ENCODE measurements around the gene HOXC12. TPM values are rescaled to one million over a fixed set of nuclear protein-coding genes. Genes with fewer than 3 reads are reported as not detected.
A peak's percentile ranks its signal among the peaks of the same experiment; 100 is the strongest.

HOXC12 gene
- total RNA-seq, 4 donors from 2014 or later, result 3.7 to 6.8 (median 4.7) TPM

GRCh38 chr12:53952335-53952694, 2.4 kb upstream of the HOXC12 start:
- 44% methylated on average over 13 of the region's 13 CpGs for WGBS
- Histone ChIP-seq H3K27me3 (peaks cover 100% of the 10 kb centered on the region), H3K9me3 (no peaks in the 10 kb centered on the region), H3K27ac (no peak overlapping the region), H3K4me3 (no peak overlapping the region), H3K36me3 (no peaks in the 10 kb centered on the region), H3K4me1 (peaks cover 62% of the 10 kb centered on the region)
- no peak for DNase-seq (ENCODE audit: low spot score in 2 of 2)
- TF ChIP-seq, protein P1, sequence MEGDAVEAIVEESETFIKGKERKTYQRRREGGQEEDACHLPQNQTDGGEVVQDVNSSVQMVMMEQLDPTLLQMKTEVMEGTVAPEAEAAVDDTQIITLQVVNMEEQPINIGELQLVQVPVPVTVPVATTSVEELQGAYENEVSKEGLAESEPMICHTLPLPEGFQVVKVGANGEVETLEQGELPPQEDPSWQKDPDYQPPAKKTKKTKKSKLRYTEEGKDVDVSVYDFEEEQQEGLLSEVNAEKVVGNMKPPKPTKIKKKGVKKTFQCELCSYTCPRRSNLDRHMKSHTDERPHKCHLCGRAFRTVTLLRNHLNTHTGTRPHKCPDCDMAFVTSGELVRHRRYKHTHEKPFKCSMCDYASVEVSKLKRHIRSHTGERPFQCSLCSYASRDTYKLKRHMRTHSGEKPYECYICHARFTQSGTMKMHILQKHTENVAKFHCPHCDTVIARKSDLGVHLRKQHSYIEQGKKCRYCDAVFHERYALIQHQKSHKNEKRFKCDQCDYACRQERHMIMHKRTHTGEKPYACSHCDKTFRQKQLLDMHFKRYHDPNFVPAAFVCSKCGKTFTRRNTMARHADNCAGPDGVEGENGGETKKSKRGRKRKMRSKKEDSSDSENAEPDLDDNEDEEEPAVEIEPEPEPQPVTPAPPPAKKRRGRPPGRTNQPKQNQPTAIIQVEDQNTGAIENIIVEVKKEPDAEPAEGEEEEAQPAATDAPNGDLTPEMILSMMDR (IDR thresholded peaks at IDR 0.05), result no peak
- TF ChIP-seq POLR2A (IDR thresholded peaks at IDR 0.05), result no peak
- TF ChIP-seq POLR2AphosphoS5 (IDR thresholded peaks at IDR 0.05), result no peak
- TF ChIP-seq EP300 (IDR thresholded peaks at IDR 0.05), result no peak

DNA sequence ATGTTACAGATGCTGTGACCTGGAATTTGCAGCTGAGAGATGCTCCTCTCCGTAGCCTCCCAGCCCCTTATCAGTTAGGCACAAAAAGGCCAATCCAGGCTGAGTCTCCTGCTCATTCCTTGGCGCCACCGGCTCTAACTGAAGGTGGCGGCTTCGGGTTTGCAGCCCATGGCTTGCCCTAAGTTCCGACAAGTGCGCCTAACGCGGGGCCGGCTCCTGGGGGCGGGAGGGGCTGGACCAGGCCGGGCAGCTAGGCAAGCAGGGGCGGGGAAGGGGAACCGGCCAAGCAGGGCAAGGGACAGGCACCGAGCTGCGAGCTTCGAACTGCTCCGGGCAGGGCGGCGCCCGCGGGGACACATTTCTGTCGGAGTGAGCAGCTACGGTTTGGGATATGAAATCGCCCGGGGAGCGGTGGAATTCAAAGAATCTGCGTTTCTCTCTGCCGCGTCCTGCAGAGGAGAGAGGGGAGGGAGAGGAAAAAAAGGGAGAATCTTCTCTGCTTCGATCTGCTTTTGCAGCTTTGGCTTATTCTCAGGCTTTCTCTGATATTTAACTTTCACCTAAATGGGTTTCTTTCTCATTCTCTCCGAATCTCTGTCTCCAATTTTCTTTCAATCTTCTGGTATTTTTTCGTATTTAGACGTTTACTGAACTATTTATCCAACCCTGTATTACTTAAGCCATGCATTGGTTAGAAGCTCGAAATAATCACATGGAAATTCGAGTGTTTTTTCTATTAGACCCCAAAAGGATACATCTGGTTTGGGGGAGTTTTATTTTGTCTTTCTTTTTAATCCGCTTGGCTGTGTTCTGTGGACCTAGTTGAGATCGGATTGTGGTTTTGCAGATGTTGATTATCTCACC, 1.6 kb upstream of the HOXC12 start:
- Histone ChIP-seq H3K27ac (no peak overlapping the region), H3K36me3 (no peaks in the 10 kb centered on the region), H3K27me3 (peaks cover 100% of the 10 kb centered on the region), H3K4me1 (peaks cover 63% of the 10 kb centered on the region), H3K4me3 (no peak overlapping the region), H3K9me3 (no peaks in the 10 kb centered on the region)
- WGBS, result 13% methylated on average over 35 of the region's 38 CpGs
- DNase-seq (ENCODE audit: low spot score in 2 of 2), result peak in 1 of 2 donors; percentile 78
- TF ChIP-seq POLR2A (IDR thresholded peaks at IDR 0.05) (no peak), EP300 (IDR thresholded peaks at IDR 0.05) (no peak), POLR2AphosphoS5 (IDR thresholded peaks at IDR 0.05) (no peak)
- TF ChIP-seq, protein P1 (IDR thresholded peaks at IDR 0.05), result no peak

DNA sequence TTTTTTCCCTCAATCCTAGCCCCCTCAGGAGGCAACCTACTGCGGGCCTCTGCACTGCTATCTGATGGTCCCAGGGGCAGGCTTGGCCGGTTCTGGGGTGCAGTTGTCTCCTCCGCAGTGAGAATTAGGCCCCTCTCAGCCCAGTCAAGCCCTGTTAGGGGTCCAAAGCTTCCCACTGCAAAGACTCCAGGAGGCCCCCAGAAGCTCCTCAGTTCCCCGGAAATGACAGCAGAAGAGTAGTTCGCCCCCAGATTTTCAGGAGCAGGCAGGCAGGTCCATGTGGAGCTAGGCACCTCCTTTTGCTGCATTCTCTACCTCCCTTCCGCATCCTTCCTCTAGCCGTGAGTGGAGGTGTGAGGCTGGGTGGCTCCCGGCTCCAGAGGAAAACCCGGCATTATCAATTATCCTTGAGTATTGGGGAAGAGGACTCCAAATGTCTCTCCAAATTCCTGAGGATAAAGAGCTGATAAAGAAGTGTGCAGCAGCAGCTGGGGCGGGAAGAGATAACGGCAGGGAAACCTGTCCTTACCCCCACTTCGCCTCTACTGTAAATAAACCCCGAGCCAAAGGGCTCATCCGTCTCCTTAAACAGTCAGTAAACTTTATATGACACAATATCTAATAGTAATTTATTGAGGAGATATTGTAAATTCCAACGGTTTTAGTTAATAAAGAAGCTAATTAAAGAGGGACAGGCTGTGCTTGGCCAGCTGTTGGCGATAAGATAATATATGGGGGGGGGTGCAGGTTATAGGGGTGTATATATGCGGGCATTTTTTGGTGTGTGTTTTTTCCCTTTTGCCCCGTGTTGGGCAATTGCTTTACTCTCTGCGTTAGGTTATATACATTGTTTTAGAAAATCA, 641 bp upstream of the HOXC12 start:
- H3K27me3 ChIP-seq, result peaks cover 99% of the 10 kb centered on the region
- WGBS, result 25% methylated on average over 18 of the region's 19 CpGs
- no peaks in the 10 kb centered on the region for H3K36me3 ChIP-seq
- no peak for DNase-seq (ENCODE audit: low spot score in 2 of 2)
- H3K27ac ChIP-seq, result no peak overlapping the region
- peak overlapping the region; percentile 48 for H3K4me3 ChIP-seq
- peaks cover 63% of the 10 kb centered on the region for H3K4me1 ChIP-seq
- TF ChIP-seq POLR2A (IDR thresholded peaks at IDR 0.05) (no peak), POLR2AphosphoS5 (IDR thresholded peaks at IDR 0.05) (no peak), EP300 (IDR thresholded peaks at IDR 0.05) (no peak)
- TF ChIP-seq, protein P1 (IDR thresholded peaks at IDR 0.05), result no peak
- no peaks in the 10 kb centered on the region for H3K9me3 ChIP-seq

DNA sequence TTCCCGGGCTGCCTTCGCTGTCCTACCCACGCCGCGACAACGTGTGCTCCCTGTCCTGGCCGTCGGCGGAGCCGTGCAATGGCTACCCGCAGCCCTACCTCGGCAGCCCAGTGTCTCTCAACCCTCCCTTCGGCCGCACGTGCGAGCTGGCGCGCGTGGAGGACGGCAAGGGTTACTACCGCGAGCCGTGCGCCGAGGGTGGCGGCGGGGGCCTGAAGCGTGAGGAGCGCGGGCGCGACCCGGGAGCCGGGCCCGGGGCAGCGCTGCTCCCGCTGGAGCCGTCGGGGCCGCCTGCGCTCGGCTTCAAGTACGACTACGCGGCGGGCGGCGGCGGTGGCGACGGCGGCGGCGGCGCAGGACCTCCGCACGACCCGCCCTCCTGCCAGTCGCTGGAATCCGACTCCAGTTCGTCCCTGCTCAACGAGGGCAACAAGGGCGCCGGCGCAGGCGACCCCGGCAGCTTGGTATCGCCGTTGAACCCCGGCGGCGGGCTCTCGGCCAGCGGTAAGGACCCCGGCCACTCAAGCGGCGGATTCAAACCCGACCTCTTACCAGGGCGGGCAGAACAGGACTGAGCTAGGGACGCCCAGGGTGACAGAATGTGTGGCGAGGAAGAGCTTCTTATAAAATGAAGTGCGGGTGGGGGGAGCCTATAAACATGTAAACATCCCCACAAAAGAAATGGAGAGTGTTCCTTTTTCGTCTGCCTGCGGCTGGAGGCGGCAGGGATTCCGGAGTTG, 503 bp downstream of the HOXC12 start:
- TF ChIP-seq POLR2AphosphoS5 (IDR thresholded peaks at IDR 0.05) (no peak), POLR2A (IDR thresholded peaks at IDR 0.05) (no peak), EP300 (IDR thresholded peaks at IDR 0.05) (no peak)
- TF ChIP-seq, protein P1 (IDR thresholded peaks at IDR 0.05), result no peak
- peak overlapping the region; percentile 66 for H3K27ac ChIP-seq
- peaks cover 58% of the 10 kb centered on the region for H3K4me1 ChIP-seq
- no peaks in the 10 kb centered on the region for H3K9me3 ChIP-seq
- no peak for DNase-seq (ENCODE audit: low spot score in 2 of 2)
- H3K4me3 ChIP-seq, result peak overlapping the region; percentile 48
- no peaks in the 10 kb centered on the region for H3K36me3 ChIP-seq
- WGBS, result 3% methylated on average over 12 of the region's 86 CpGs
- peaks cover 99% of the 10 kb centered on the region for H3K27me3 ChIP-seq

Data from suprapubic skin (tissue), 4 donors.